A673 (cell line): ENCODE data around the gene RNU4-1. TPM values are rescaled to one million over a fixed set of nuclear protein-coding genes. Genes with fewer than 3 reads are reported as not detected.
"Not testable (repeated sequence)": the region's sequence is repeated elsewhere in the genome, so short reads cannot be mapped to it uniquely, and the experiment has no call there.

ENCODE experiments used
- BruUV-seq: library from RNA; stranded (reverse); fragments of 400-500 nt; replicated peaks from 2 replicates; lab custom pipeline; 2021; lab: Mats Ljungman, UMichigan
- CTCF ChIA-PET: fragments of 300-600 bp; sonication (Branson Sonifier 250); formaldehyde crosslinking; loops from one replicate; lab custom pipeline; 2022; ENCODE audit warnings: antibody characterized with exemption; lab: Charles Lee
- POLR2A ChIA-PET: fragments of 300-600 bp; sonication (Branson Sonifier 250); formaldehyde crosslinking; loops from one replicate; lab custom pipeline; 2022; ENCODE audit warnings: antibody characterized with exemption; ENCODE audit not compliant: low non-redundant PET; lab: Charles Lee
- DNase-seq: peaks from one replicate; pipeline ENCODE4 v3.0.0-alpha.2; 2015; ENCODE audit warnings: low spot score
- H3K27ac ChIP-seq: fragments of 200-600 bp; sonication (generic); 2 replicates; pipeline ENCODE4 v1.5.1; 2016; ENCODE audit warnings: mixed run types, low read depth, mild to moderate bottlenecking, mixed read lengths, antibody characterized with exemption, low read length; ENCODE audit not compliant: poor library complexity, severe bottlenecking
- H3K27me3 ChIP-seq: fragments of 200-600 bp; sonication (generic); replicated peaks from 2 replicates; pipeline ENCODE4 v1.6.1; 2017; ENCODE audit warnings: mixed run types, low read depth, mild to moderate bottlenecking, mixed read lengths, antibody characterized with exemption, low read length; ENCODE audit not compliant: insufficient read depth, poor library complexity
- H3K36me3 ChIP-seq: fragments of 200-600 bp; sonication (generic); 2 replicates; pipeline ENCODE4 v1.6.1; 2016; ENCODE audit warnings: mixed run types, mild to moderate bottlenecking, mixed read lengths, antibody characterized with exemption, low read length; ENCODE audit not compliant: insufficient read depth, poor library complexity, severe bottlenecking
- H3K4me1 ChIP-seq: fragments of 200-600 bp; sonication (generic); 2 replicates; pipeline ENCODE4 v1.6.1; 2017; ENCODE audit warnings: mixed run types, mild to moderate bottlenecking, mixed read lengths, antibody characterized with exemption, low read length; ENCODE audit not compliant: insufficient read depth, poor library complexity, severe bottlenecking
- H3K4me3 ChIP-seq: fragments of 200-600 bp; sonication (generic); 2 replicates; pipeline ENCODE4 v1.5.1; 2016; ENCODE audit warnings: low read depth, mixed run types, mild to moderate bottlenecking, mixed read lengths, low read length; ENCODE audit not compliant: poor library complexity, severe bottlenecking
- H3K9me3 ChIP-seq: fragments of 200-600 bp; sonication (generic); 2 replicates; pipeline ENCODE4 v1.6.1; 2016; ENCODE audit warnings: mixed run types, low read depth, mild to moderate bottlenecking, mixed read lengths, antibody characterized with exemption, low read length; ENCODE audit not compliant: poor library complexity, severe bottlenecking
- EZH2 ChIP-seq: fragments of 200-600 bp; sonication (generic); IDR thresholded peaks from 2 replicates; pipeline ENCODE4 v1.6.1; 2017; ENCODE audit warnings: borderline replicate concordance, low read depth, mild to moderate bottlenecking, mixed read lengths, antibody characterized with exemption, low read length; ENCODE audit not compliant: poor library complexity, severe bottlenecking
- intact Hi-C: fragments of 100-400 bp; cut with micrococcal nuclease; formaldehyde crosslinking; loops from one replicate; pipeline ENCODE4 v1.10.0; 2022; ENCODE audit not compliant: unreplicated experiment
- total RNA-seq: library from RNA; stranded (reverse); gene quantifications from 2 replicates; pipeline ENCODE4 v1.2.3, GENCODE V29; 2021
- TF ChIP-seq, protein P1 (sequence below): fragments of 300-800, 200-600 bp; sonication (generic); conservative IDR thresholded peaks from 2 replicates; pipeline ENCODE4 v1.5.1; 2017; ENCODE audit warnings: low read depth, mild to moderate bottlenecking, antibody characterized with exemption, low read length, moderate library complexity, mixed read lengths

Gene RNU4-1
- total RNA-seq, 1 experiment from 2014 or later = 1,130 TPM

- H3K4me3 ChIP-seq = no peak overlapping the region
- no peaks in the 10 kb centered on the region for H3K27me3 ChIP-seq
- no peak for TF ChIP-seq EZH2
- TF ChIP-seq, protein P1, sequence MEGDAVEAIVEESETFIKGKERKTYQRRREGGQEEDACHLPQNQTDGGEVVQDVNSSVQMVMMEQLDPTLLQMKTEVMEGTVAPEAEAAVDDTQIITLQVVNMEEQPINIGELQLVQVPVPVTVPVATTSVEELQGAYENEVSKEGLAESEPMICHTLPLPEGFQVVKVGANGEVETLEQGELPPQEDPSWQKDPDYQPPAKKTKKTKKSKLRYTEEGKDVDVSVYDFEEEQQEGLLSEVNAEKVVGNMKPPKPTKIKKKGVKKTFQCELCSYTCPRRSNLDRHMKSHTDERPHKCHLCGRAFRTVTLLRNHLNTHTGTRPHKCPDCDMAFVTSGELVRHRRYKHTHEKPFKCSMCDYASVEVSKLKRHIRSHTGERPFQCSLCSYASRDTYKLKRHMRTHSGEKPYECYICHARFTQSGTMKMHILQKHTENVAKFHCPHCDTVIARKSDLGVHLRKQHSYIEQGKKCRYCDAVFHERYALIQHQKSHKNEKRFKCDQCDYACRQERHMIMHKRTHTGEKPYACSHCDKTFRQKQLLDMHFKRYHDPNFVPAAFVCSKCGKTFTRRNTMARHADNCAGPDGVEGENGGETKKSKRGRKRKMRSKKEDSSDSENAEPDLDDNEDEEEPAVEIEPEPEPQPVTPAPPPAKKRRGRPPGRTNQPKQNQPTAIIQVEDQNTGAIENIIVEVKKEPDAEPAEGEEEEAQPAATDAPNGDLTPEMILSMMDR = no peak
- H3K27ac ChIP-seq = no peak overlapping the region
- POLR2A ChIA-PET = no interaction called here
- BruUV-seq = no TSS peak
- no peaks in the 10 kb centered on the region for H3K9me3 ChIP-seq
- CTCF ChIA-PET = interaction anchor here (0.6 kb wide), 1 partner anchor 53 kb away, joined by 3 read pairs; the partner anchor contains the start of gene SIRT4
- H3K4me1 ChIP-seq = peaks cover 25% of the 10 kb centered on the region
- no peak for DNase-seq
- intact Hi-C loops = no loop called here
- no peaks in the 10 kb centered on the region for H3K36me3 ChIP-seq
Measured at GRCh38 chr12:120249266-120249874, 43.7 kb downstream of the RNU4-1 start.

DNA sequence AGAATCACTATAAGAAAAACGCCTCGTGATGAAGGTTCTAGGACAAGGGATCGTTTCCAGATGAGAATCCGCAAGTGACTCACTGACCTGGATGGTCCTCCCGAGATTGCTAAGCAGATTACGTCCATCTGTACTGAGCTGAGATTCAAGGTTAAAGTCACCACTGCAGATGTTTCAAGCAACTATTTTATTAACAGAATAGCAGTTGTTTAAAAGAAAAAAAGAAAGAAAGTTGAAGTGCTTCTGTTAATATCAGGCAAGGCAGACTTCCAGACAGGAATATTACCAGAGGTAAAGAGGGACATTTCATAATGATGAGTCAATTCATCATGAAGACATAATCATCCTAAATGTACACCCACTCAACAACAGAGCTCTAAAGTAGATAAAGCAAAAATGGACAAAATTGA, 45.4 kb downstream of the RNU4-1 start:
- TF ChIP-seq, protein P1 = no peak
- no peak for TF ChIP-seq EZH2
- intact Hi-C loops = no loop called here
- ChIA-PET CTCF (interaction anchor here (1.0 kb wide), 1 partner anchor 20 kb away, joined by 3 read pairs; no protein-coding TSS in a partner anchor), POLR2A (interaction anchor here (0.7 to 1.2 kb wide), 2 partner anchors 46 to 188 kb away, joined by 3 to 4 read pairs; no protein-coding TSS in a partner anchor)
- Histone ChIP-seq H3K27me3 (no peaks in the 10 kb centered on the region), H3K36me3 (no peaks in the 10 kb centered on the region), H3K4me3 (no peak overlapping the region), H3K4me1 (peaks cover 38% of the 10 kb centered on the region), H3K27ac (peak overlapping the region; percentile 49), H3K9me3 (no peaks in the 10 kb centered on the region)
- DNase-seq = no peak
- BruUV-seq = no TSS peak

DNA sequence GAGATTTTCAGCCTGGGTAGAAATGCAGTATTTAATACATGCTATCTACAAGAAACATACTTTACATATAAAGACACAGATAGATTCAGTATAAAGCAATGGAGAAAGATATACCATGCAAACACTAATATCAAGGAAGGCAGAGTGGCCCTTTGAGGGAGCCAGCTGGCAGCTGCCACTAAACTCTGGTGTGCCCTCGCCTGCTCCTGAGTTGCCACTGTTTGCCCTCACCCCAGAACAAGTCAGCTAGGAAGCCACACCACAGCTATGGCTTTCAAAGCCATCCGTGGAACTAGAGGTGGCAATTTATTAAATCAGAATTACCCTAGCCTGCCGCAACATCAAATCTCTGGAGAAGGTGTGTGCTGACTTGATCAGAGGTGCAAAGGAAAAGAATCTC, 45.9 kb downstream of the RNU4-1 start:
- Histone ChIP-seq H3K4me1 (peaks cover 38% of the 10 kb centered on the region), H3K36me3 (no peaks in the 10 kb centered on the region), H3K27me3 (no peaks in the 10 kb centered on the region), H3K9me3 (no peaks in the 10 kb centered on the region), H3K27ac (peak overlapping the region; percentile 49), H3K4me3 (no peak overlapping the region)
- BruUV-seq = no TSS peak
- DNase-seq = no peak
- intact Hi-C loops = no loop called here
- ChIA-PET CTCF (interaction anchor here (1.0 kb wide), 1 partner anchor 19 kb away, joined by 3 read pairs; no protein-coding TSS in a partner anchor), POLR2A (interaction anchor here (0.7 kb wide), 1 partner anchor 189 kb away, joined by 4 read pairs; no protein-coding TSS in a partner anchor)
- TF ChIP-seq, protein P1 = no peak
- no peak for TF ChIP-seq EZH2

- DNase-seq, H3K9me3 ChIP-seq, intact Hi-C loops, H3K27me3 ChIP-seq, H3K27ac ChIP-seq, POLR2A ChIA-PET, BruUV-seq, H3K4me3 ChIP-seq, H3K36me3 ChIP-seq: not testable (repeated sequence)
- CTCF ChIA-PET = interaction anchor here (0.6 kb wide), 1 partner anchor 569 kb away, joined by 6 read pairs; no protein-coding TSS in a partner anchor
- peaks cover 38% of the 10 kb centered on the region for H3K4me1 ChIP-seq
Measured at GRCh38 chr12:120246705-120247104, 46.3 kb downstream of the RNU4-1 start.
